HG02678 (cell line): ENCODE results near the gene ATOSB.
A peak's percentile ranks its signal among the peaks of the same experiment; 100 is the strongest.

ENCODE experiments used
- ATAC-seq: cut with Tn5 transposase; IDR thresholded peaks from one replicate; pipeline ENCODE4 v1.9.1; 2021; ENCODE audit warnings: mild to moderate bottlenecking, moderate library complexity; ENCODE audit not compliant: unreplicated experiment

The ATOSB gene

DNA sequence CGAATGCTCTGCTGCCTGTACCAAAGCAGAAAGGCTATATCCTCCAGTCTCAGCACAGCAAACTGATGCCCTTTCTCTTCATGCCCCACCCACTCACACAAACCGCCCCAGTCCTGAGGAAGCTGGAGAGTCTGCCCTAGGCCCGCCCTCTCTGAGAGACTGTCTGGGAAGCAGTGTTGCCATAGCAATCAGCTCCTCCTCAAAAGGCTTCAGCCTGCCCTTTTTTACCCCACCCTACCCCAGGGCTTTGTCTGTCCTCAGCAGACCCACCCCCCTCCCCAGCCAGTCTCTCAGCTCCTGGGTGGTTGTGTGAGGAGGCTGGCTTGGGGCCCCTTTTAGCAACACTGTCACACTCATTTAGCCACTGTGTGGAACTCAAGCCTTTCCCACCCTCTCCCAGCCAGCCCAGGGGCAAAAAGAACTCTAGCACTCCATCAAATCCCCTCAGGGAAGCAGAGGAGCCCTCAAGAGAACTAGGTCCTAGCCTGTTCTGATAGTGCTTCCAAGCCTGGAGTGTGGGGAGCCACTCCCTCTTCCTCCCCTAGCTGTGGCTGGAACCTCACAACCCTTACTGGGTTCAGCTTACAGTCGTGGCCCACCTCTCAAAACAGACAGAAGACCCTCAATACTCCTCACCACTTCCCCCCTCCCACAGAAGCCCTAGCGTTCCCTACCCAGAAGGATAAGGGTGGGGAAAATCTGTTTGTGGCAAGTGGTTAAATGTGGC is 1.4 kb downstream of the ATOSB start:
- ATAC-seq = no peak

DNA sequence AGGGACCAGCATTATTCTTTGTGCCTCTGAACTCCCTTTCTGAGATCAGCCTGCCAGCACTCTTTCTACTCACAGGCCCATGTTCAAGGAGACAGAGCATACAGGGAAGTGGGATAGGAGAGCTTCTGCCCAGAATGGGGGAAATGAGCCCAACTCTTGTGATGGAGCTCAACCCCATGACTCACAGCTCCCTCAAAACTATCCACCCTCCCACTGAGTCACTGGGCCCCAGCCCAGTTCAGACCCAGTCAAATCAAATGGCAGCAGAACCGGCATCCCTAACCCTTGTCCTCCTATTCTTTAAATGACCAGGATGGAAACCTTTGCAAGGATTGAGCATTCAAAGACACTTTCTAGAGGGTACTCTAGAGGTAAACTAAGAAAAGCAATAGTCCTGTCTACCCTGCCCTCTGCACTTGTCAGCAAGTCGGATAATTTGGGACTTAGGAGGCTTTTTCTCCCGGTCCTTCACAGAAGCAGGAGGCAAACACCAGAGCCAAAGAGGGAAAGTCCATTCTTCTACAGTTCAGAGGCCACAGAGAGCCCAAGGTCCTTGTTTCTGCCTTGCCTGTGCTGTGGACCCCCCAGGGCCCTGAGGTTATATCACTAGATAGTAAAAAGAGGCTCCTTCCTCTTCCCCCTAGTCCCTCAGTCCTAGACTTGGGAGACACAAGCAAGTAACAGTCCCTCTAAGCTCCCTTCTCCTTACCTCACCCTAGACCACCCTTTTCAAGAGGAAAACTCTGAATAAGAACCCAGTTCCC is 3.2 kb downstream of the ATOSB start:
- ATAC-seq = no peak

DNA sequence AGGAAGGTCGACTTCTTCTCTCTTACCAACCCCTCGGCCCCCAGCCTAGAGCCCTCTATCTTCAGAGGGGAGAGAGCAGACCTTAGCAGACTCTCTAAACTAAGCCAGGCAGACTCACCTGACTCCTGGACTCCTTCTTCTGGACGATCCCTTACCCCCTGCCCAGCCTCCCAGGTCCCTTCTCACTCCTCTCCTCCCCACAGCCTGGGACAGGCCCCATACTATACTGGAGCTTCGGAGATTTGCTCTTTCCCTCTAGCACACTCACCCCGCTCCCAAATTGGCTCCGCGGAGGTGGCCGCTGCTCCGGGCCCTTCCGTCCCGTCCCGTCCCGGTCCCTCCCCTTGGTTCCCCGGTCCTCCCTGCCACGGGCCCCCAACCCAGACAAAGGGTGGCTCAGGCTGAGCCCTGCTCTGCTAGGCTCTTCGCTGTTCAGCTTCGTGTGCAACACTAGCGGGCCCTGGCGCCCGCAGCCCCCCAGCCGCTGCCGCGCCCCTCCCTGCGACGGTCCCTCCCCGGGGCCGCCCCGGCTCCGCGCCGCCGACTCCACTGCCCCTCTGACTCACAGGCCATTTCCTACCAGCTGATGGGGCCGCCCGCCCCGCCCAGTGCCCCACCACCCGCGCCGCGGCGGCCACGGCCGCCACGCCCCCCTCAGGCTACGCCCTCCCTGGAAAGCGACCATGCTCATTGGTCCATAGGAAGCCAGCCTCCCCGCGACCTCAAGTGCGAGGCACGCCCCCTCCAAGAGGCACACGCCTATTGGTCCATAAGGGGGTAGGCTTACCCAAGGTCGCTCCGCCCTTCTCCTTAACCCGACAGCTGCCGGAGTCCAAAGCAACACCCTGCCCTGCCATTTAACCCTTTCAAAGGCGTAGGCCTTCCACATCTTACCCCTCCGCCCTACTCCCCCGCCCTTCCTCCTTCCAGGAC is 4.4 kb downstream of the ATOSB start:
- peak; percentile 78 for ATAC-seq

DNA sequence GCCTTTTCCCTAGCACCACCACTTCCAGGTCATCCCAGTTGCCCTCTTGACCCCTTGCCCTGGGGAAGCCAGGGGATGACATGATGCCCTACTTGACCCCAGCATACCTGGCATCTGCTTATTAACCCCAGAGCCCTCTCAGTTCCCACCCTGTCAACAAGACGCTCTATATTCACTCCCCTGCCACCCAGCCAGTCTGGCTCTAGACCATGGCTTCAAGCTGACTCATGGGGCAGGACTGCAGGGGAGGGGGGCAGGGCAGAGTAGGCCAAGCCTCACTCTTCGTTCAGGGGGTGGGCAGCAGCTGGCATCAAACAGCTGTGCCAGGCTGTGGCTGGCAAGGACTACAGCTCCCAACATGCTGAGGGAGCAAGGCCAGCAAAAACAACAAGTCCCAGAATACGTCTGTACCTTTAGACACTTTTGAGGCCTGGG is 5.3 kb downstream of the ATOSB start:
- ATAC-seq = no peak

DNA sequence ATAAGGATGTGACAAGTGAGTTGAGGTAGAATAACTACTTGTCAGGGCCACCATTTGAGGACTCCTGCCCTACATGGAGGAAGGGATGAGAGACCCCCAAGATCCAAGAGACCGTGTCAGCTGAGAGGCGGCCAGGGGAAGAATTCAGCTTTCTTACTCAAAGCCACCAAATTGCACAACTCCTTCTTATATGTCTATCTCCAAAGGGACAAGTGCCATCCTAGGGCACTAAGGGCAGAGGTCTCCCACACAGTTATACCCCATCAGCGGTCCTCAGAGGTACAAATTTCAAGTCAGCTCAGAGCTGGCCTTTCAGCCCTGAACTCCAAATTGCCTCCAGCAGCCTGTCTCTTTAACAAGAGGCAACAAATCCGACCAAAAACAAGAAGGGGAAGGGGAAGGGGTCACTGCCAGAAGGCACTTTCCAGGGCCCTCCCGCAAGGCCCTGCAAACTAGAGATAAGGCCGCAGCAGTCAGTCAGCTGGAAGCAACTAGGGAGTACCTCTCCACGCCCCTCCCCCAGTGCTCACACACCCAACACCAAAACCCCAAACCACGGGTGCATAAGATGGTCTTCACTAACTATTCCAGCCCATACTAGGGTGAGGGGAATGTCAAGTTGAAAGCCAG is 6.6 kb downstream of the ATOSB start:
- no peak for ATAC-seq

DNA sequence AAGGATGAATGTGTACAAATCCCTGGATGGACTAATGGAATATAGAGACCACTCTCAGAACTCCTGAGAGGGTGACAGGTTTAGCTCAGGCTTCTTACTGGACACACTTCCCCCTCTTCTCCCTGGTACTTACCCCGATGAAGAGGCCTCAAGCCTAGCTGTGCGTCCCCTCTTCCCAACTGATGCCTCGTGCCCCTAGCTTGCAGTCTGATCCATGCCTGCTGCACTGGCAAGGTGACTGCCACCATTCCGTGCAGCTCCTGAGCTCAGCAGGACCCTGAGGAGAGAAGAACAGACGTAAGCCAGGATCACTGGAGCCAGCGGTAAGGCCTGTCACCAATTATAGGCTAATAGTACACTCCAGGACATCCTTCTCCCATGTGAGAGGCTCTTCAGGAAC is 7.2 kb downstream of the ATOSB start:
- ATAC-seq = no peak

DNA sequence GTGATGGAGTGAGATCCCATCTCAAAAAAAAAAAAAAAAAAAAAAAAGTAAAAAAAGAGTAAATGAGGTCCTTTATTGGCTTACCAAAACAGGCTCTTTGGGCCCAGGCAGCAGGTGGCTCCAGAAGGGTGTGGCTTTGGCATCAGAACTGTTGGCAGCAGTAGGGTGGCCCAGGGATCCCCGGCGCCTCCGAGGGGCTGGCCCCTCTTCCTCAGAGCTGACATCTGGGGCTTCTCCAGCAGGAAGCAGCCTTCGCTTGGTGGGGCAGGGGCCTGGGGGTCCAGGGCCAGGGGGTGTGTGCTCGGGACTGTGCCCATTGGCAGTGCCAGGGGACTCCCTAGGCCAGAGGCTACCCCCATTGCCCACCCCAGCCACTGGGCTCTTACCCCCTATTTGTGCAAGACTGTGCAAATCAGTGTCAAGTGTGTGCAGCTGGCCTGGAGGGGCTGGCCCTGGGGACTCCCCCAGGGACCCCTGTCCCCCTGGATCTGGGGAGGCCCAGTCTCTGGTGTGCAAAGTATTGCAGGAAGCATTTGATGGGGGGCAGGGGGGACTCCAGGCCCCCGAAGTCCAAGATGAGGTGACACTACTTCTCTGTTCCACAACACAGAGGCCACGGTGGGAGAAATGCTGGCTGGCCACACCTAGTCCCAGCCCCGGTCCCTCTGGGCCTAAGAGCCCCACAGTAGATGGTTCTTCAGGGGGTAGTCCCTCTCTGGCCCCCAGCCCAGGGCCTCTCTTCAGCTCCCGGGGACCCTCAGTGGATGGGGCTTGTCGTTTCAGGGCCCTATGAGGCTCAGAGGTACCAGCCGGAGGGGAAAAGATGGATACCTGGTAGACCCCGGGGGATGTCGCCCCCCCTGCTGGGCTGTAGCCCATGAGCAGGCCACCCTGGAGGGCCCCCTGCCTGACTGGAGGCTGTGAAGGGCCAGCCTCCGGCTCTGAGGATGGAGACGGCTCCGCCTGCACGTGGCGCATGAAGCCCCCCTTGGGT is 8.1 kb downstream of the ATOSB start:
- ATAC-seq = no peak

DNA sequence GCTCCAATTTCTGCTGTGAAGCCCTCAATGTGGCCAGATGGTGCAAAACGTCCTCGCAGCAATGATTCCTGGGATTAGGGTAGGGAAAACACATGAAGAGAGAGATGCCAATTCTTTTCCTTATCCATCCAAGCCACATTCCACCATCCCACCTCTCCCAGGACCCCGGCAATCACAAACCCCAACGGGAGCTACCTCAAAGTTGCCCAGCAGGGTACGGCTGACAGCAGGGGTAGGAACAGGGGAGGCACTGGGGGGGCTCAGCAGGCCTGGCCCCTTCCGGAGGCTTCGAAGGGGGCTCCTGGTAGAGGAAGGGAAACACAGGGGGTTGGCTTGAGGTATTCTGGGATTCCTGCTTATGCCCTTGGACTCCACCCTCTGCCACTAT is 9.3 kb downstream of the ATOSB start:
- no peak for ATAC-seq

DNA sequence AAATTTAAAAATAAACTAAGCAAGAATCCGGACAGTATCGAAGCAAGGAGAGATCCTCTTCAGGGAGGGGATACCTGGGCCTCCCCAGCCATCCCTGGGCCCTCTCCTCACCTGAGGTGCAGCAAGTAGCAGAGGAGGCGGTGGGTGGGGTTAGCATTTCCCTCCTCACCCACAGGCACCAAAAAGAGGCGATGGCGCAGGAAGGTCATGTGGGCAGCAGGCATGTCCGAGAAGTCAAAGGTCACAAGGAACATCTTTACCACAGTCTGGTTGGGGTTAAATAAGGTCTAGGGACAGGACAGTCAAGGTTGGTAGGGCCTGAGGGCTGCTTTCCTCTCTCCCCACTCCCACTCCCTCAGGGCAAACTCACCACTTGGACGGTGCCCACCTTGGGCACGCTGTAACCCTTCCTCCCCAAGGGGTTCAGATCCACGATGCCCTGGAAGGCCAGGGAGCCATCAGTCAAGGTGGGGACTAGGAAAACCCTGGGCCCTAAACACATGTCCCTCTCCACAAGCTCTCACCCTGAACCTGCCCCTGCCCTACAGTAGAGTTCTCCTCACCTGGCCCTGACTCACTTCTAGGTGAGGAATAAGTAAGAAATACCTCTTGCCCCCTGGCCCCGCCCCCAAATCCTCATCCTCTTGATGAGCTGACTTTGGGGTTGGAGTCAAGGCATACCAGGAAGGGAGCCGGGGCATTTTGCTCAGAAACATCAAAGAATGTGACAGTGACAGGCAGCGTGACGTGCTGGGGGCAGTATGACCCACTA is 9.9 kb downstream of the ATOSB start:
- no peak for ATAC-seq

DNA sequence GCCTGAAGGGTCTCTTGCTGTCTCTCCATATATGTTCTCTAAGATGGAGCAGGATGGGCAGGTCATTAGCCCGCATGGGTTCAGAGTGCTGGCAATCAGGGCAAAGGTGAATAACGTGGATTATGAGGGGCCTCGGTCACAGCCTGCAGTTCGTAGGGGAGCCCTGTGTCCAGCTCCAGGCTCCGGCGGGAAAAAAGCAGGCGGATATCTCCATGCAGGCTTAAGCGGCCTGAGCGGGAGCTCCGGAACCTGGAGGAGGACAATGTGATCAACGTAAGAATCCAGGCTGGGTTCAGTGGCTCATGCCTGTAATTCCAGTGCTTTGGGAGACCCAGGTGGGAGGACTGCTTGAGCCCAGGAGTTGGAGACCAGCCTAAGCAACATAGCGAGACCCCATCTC is 10.5 kb downstream of the ATOSB start:
- no peak for ATAC-seq

DNA sequence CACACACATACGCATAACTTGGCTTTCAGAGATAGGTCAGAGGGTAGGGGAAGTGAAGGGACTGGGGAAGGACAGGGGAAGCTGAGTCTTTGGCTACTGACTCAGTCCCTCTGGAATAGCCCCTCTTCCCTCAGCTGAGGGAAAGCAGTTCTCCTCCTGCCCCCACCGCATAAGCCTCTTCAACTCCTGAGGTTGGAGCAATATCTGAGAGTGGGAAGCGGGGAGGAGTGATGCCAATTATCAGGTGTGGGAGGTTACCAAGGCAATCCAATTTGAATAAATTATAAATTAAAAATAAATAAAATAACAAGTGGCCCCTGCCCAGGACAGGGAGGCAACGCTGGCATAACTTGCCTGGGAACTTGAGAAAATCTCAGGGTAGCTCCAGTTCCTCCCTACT is 11.1 kb downstream of the ATOSB start:
- no peak for ATAC-seq

DNA sequence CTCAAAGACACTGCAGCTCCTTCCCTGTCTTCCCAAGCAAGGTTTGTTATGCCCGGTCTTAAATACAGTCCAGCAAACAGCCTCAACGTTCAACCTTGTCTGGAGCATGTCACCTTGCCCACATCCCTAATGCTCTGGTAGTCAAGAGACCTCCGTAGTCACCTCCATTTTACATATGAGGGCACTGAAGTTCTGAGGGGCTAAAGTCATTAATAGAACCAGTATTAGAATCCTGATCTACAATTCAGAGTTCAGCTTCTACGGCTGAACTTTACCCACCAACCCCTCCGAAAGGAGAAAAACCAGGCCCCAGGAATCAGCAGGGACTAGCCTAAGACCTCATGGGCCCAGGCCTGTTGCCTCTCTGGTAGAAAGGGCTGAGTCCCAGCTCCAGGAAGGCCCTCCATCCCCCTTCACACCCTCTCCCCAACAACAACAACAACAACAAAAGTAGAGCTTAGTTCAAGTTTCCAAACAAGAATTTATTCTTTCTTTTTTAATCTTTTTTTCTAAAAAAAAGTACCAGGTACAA is 11.9 kb downstream of the ATOSB start:
- no peak for ATAC-seq

DNA sequence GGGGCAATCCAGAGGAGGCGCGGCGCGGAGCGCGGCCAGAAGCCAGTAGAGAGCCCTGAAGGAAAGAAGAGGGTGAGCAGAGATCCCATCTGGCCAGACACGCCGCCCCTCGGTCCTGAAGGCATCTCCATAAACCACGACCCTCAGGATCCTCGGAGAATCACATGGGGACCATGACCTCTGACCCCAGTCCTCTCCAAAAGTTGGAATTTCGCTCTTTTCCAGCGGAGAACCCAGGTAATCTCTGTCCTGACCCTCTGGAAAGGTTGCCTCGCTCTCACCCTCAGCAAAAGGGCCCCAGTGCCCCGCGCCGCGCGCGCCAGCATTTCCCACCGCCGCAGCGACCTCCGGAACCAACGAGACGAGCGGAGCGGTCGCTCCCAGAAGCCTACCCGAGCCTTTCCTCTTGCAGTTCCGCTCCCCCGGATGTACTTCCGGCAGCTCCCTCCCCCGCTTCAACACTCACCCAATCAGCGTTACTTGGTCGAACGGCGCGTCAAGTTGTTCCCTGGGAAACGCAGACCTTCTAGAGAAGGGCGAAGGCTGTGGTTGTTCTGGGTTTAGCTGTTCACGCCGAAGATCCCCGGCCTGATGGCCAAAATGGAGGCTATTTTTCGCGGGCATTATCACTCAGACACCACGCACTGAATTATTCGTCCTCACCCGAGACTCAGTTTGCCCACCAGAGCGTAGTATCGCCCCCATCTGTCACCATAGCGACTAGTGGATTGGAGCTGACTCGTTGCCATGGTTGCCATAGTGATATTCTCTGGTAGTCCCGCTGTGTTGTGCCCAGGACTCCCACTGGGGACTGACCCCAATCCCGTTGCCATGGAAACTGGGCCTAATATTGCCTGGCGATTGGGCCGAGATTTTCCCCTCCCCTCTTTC is 12.6 kb downstream of the ATOSB start, which contains the start of gene STOML2:
STOML2 (minus strand) TSS at position 363 of the 891 bp plus-strand sequence; CDS start at position 326, 37 bp downstream.
- ATAC-seq = peak; percentile 98

DNA sequence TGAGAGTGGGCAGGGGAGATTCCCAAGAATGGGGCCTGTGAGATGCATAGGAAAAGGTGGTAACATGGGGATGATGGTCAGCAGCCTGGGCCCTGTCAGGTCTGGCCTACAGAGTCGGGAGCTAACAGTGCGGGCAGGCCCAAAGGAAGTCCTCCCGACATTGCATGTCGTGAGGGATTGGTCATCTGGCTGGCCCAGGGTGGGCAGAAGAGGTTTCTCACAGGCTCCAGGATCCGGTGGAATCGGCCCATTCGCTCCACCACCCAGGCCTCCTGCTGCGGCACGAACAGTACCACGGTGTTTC is 13.2 kb downstream of the ATOSB start:
- peak; percentile 13 for ATAC-seq

DNA sequence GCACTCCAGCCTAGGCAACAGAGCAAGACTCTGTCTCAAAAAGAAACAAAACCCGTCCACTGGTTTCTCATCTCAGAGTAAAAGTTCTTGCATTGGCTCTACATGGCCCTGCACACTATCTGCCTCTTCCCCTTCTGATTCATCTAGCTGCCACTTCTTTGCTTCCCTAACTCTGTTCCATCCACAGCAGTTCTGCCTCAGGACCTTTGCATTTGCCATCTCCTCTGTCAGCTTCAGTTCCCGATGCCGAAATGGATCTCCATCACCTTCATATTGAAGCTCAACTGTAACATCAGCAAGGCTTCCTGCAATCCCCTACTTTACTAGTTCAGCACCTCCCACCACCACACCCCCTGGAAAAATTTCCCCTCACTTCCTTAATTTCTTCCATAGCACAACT is 18.1 kb downstream of the ATOSB start:
- ATAC-seq = no peak

DNA sequence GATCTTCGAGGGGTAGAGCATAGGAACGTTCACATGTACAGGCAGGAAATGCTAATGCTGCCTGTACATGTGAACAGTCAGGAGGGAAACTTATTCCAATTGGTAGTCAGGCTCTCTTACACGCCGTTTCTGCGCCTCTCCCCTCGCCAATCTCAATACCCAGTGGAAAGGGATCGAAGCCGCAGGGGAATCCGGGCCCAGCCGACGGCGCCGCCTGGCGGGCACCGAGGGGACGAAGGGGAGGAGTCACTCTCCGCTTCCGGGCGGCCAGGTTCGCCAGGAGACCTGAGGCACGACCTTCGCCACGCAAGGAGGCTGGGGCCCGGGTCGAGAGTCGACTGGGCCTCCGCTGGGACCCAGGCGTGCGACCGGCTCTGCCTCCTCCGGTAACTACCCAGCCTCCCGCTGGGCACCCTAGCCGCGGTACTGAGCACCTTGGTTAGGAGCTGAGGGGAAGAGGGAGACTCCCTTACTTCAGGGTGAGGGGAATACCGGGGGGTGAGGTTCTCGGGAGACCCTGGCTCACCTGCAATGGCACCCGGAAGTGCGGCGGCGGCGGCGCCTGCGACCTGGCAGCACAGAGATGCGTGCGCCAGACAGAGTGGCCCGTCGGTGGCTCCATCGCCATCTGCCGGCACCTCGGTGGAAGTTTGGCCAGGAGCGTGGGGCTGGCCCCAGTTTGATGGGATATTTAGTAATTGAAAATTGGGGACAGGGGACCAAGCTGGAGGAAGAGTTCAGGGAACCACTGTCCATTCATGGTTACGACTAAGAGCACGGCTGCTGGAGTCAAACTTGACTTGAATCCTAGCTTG is 19.4 kb downstream of the ATOSB start, which contains the start of gene PIGO:
PIGO (minus strand) TSS at position 557 of the 815 bp plus-strand sequence. CDS start 1,026 bp downstream, outside the sequence.
- peak; percentile 90 for ATAC-seq

DNA sequence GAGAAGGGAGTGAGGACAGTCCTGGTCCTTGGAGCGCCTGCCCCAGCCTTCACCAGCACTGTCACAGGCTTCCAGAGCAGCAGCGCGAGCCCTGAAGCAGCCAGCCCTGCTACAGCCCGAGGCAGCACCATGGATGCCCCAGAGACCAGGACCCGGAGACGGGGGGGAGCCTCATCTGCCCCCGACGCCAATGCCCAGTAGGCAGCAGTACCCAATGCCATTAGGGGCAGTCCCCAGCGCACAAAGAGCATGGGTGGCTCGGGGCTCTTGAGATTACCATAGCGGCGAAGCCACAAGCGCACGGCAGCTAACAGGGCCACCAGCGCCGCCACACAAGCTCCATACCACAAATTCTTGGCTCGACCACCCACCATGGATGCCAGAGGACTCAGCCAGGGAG is 24.1 kb downstream of the ATOSB start:
- ATAC-seq = no peak
